ENCODE data around the gene TTC7B. TPM values are rescaled to one million over a fixed set of nuclear protein-coding genes. Genes with fewer than 3 reads are reported as not detected.

Gene TTC7B
- total and polyA plus RNA-seq, 2 of the 13 experiments (the other 11 are each of a cell fraction or from before 2014, with no cell fraction given), result 1.3 to 3.2 TPM

GRCh38 chr14:90513161-90514014 lies 302.8 kb downstream of the TTC7B start (continued):
- TF ChIP-seq ZNF639 (CRISPR knock-in tag; conservative IDR thresholded peaks at IDR 0.05) (no peak), HOXA7 (CRISPR knock-in tag; IDR thresholded peaks at IDR 0.05) (no peak), ZSCAN20 (CRISPR knock-in tag; IDR thresholded peaks at IDR 0.05; ENCODE audit: borderline replicate concordance) (no peak), REL (CRISPR knock-in tag; conservative IDR thresholded peaks at IDR 0.05) (no peak), ZNF747 (CRISPR knock-in tag; IDR thresholded peaks at IDR 0.05; ENCODE audit: borderline replicate concordance) (no peak; the same call in 1 of the 2 replicates), ATRX (CRISPR knock-in tag; IDR thresholded peaks at IDR 0.05; ENCODE audit: borderline replicate concordance) (no peak), ZSCAN31 (CRISPR knock-in tag; IDR thresholded peaks at IDR 0.05; ENCODE audit: low read depth) (0 out of 2 replicates have a peak, but pooled peaks have one; percentile 33), SNRNP70 (IDR thresholded peaks at IDR 0.05; ENCODE audit: low read depth, low read length) (no peak), SIX4 (CRISPR knock-in tag; IDR thresholded peaks at IDR 0.05) (peak; percentile 13; the same call in 1 of the 2 replicates), ZNF407 (CRISPR knock-in tag; IDR thresholded peaks at IDR 0.05; ENCODE audit: not compliant biosample characterization) (no peak), ZNF564 (CRISPR knock-in tag; IDR thresholded peaks at IDR 0.05) (no peak), SALL2 (CRISPR knock-in tag; IDR thresholded peaks at IDR 0.05) (no peak), U2AF2 (IDR thresholded peaks at IDR 0.05; ENCODE audit: low read depth, low read length) (no peak), HMGXB4 (CRISPR knock-in tag; IDR thresholded peaks at IDR 0.05; ENCODE audit: borderline replicate concordance in 1 of 2, low read depth in 1 of 2) (peak in 1 of 2 experiments; percentile 25; a peak in 1 of 4 replicates)
